WTC11 (cell line): ENCODE results near the gene POC1A. TPM values are rescaled to one million over a fixed set of nuclear protein-coding genes. Genes with fewer than 3 reads are reported as not detected.

Experiments
- ATAC-seq: fragments of 200-7000 bp; cut with Tn5 transposase; 2 replicates; pipeline ENCODE4 v1.10.0; 2021; ENCODE audit warnings: mild to moderate bottlenecking, moderate library complexity
- CTCF ChIA-PET: fragments of 300-600 bp; sonication (Branson Sonifier 250); formaldehyde crosslinking; loops from one replicate; lab custom pipeline; 2021; ENCODE audit warnings: antibody characterized with exemption; lab: Charles Lee
- POLR2A ChIA-PET: fragments of 350-600 bp; sonication (Branson Sonifier 250); formaldehyde crosslinking; loops from one replicate; lab custom pipeline; 2021; ENCODE audit warnings: antibody characterized with exemption; lab: Charles Lee
- DNase-seq: peaks from one replicate; pipeline ENCODE4 v3.0.0; 2021; ENCODE audit warnings: low spot score
- H3K27ac Mint-ChIP-seq: 2 replicates; pipeline ENCODE4 v1.8.0; 2021; ENCODE audit warnings: mixed read lengths
- H3K27me3 Mint-ChIP-seq: 2 replicates; pipeline ENCODE4 v1.8.0; 2021; ENCODE audit warnings: low read depth, mild to moderate bottlenecking, moderate library complexity, mixed read lengths
- H3K36me3 Mint-ChIP-seq: 2 replicates; pipeline ENCODE4 v1.8.0; 2021; ENCODE audit warnings: mixed read lengths
- H3K4me1 Mint-ChIP-seq: 2 replicates; pipeline ENCODE4 v1.8.0; 2022; ENCODE audit warnings: mixed read lengths
- H3K4me3 Mint-ChIP-seq: 2 replicates; pipeline ENCODE4 v1.8.0; 2021; ENCODE audit warnings: mild to moderate bottlenecking, moderate library complexity, mixed read lengths
- H3K9me3 Mint-ChIP-seq: 2 replicates; pipeline ENCODE4 v1.8.0; 2021; ENCODE audit warnings: mixed read lengths
- FOXK1 ChIP-seq: sonication (generic); formaldehyde crosslinking; IDR thresholded peaks from 2 replicates; pipeline ENCODE4 v1.8.0; 2022; ENCODE audit warnings: mild to moderate bottlenecking, moderate library complexity, missing genetic modification reagents
- GRHL2 ChIP-seq: fragments of 250-450 bp; sonication (Bioruptor Pico); IDR thresholded peaks from 2 replicates; pipeline ENCODE4 v1.8.0; 2022; ENCODE audit warnings: mild to moderate bottlenecking, moderate library complexity; ENCODE audit not compliant: insufficient replicate concordance, severe bottlenecking
- NFYB ChIP-seq: sonication (generic); formaldehyde crosslinking; conservative IDR thresholded peaks from 2 replicates; pipeline ENCODE4 v1.8.0; 2022; ENCODE audit warnings: low read depth, missing genetic modification reagents
- NR3C1 ChIP-seq: sonication (generic); formaldehyde crosslinking; conservative IDR thresholded peaks from 2 replicates; pipeline ENCODE4 v1.8.1; 2023; ENCODE audit warnings: low read depth, mild to moderate bottlenecking, missing genetic modification reagents
- SP1 ChIP-seq: sonication (generic); formaldehyde crosslinking; conservative IDR thresholded peaks from 2 replicates; pipeline ENCODE4 v1.8.1; 2022; ENCODE audit warnings: missing genetic modification reagents
- TEAD1 ChIP-seq: sonication (generic); formaldehyde crosslinking; IDR thresholded peaks from 2 replicates; pipeline ENCODE4 v1.8.0; 2022; ENCODE audit warnings: mild to moderate bottlenecking, missing genetic modification reagents
- ZNF232 ChIP-seq: sonication (generic); formaldehyde crosslinking; IDR thresholded peaks from 2 replicates; pipeline ENCODE4 v1.8.0; 2022; ENCODE audit warnings: mild to moderate bottlenecking, missing genetic modification reagents
- total RNA-seq: library from RNA; stranded (reverse); gene quantifications from 3 replicates; pipeline ENCODE4 v1.2.3, GENCODE V29; 2021
- TF ChIP-seq, protein P1 (sequence below): sonication (generic); formaldehyde crosslinking; IDR thresholded peaks from 2 replicates; pipeline ENCODE4 v1.8.0; 2022; ENCODE audit warnings: missing genetic modification reagents
- TF ChIP-seq, protein P2 (sequence below): sonication (generic); formaldehyde crosslinking; IDR thresholded peaks from 2 replicates; pipeline ENCODE4 v1.8.0; 2023; ENCODE audit warnings: mild to moderate bottlenecking, missing genetic modification reagents
- TF ChIP-seq, protein P3 (sequence below): sonication (generic); formaldehyde crosslinking; IDR thresholded peaks from 2 replicates; pipeline ENCODE4 v1.8.1; 2023; ENCODE audit warnings: mild to moderate bottlenecking, missing genetic modification reagents, moderate library complexity
- TF ChIP-seq, protein P4 (sequence below): sonication (generic); formaldehyde crosslinking; conservative IDR thresholded peaks from 2 replicates; pipeline ENCODE4 v1.8.1; 2023; ENCODE audit warnings: mild to moderate bottlenecking, low read depth, missing genetic modification reagents, moderate library complexity
- TF ChIP-seq, protein P5 (sequence below): sonication (generic); formaldehyde crosslinking; IDR thresholded peaks from 2 replicates; pipeline ENCODE4 v1.8.1; 2022; ENCODE audit warnings: mild to moderate bottlenecking, missing genetic modification reagents, moderate library complexity, borderline replicate concordance
- TF ChIP-seq, protein P6 (sequence below): fragments of 250-450 bp; sonication (Bioruptor Pico); IDR thresholded peaks from 2 replicates; pipeline ENCODE4 v1.9.0; 2021; ENCODE audit warnings: mild to moderate bottlenecking

The POC1A gene
- total RNA-seq, 1 experiment from 2014 or later: 31.3 TPM

DNA sequence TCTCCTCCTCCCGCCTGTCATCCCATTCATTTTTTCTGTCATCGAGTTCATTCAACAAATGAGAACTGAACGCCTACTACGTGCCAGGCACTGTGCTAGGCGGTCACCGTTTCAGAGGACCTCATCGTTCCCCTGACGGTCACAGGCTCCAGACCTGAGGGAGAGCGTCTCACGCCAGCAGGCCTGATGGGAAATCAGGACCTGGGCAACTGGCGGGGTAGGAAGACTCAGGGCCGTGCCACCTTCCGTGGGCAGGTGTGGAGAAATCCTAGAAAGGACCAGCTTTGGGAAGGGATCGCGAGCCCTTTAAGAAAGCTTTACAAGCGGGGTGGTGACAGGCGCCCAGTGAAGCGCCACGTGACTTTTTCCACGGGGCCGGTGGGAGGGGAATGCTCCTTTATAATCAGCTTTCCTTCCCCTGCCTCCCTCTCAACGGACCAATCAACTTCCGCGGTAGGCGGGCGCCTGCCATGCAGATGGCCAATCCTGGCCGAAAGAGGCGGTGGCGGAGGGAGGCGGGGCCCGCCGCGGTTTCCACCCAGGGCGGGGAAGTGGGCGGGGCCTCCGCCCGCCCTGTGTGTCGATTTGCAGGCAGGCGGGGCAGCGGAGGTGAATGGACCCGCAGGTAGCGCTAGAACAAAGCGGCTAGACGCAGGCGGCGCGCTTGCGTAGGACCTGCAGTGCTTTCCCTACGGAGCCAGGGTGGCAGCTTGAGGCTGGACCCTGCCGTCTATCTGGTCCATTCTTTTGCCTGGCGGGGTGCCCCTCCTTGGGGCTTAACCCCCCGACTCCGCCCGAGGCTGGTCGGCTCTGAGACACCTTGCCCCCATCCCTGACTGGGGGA lies 97.0 kb downstream of the POC1A start (continued):
- TF ChIP-seq, protein P1, sequence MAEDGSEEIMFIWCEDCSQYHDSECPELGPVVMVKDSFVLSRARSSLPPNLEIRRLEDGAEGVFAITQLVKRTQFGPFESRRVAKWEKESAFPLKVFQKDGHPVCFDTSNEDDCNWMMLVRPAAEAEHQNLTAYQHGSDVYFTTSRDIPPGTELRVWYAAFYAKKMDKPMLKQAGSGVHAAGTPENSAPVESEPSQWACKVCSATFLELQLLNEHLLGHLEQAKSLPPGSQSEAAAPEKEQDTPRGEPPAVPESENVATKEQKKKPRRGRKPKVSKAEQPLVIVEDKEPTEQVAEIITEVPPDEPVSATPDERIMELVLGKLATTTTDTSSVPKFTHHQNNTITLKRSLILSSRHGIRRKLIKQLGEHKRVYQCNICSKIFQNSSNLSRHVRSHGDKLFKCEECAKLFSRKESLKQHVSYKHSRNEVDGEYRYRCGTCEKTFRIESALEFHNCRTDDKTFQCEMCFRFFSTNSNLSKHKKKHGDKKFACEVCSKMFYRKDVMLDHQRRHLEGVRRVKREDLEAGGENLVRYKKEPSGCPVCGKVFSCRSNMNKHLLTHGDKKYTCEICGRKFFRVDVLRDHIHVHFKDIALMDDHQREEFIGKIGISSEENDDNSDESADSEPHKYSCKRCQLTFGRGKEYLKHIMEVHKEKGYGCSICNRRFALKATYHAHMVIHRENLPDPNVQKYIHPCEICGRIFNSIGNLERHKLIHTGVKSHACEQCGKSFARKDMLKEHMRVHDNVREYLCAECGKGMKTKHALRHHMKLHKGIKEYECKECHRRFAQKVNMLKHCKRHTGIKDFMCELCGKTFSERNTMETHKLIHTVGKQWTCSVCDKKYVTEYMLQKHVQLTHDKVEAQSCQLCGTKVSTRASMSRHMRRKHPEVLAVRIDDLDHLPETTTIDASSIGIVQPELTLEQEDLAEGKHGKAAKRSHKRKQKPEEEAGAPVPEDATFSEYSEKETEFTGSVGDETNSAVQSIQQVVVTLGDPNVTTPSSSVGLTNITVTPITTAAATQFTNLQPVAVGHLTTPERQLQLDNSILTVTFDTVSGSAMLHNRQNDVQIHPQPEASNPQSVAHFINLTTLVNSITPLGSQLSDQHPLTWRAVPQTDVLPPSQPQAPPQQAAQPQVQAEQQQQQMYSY (CRISPR knock-in tag): peak; percentile 94
- TF ChIP-seq TEAD1 (CRISPR knock-in tag) (0 out of 2 replicates have a peak, but pooled peaks have one; percentile 33), NFYB (CRISPR knock-in tag) (peak; percentile 86), ZNF232 (CRISPR knock-in tag) (no peak), SP1 (CRISPR knock-in tag) (peak; percentile 92)
- TF ChIP-seq, protein P2, sequence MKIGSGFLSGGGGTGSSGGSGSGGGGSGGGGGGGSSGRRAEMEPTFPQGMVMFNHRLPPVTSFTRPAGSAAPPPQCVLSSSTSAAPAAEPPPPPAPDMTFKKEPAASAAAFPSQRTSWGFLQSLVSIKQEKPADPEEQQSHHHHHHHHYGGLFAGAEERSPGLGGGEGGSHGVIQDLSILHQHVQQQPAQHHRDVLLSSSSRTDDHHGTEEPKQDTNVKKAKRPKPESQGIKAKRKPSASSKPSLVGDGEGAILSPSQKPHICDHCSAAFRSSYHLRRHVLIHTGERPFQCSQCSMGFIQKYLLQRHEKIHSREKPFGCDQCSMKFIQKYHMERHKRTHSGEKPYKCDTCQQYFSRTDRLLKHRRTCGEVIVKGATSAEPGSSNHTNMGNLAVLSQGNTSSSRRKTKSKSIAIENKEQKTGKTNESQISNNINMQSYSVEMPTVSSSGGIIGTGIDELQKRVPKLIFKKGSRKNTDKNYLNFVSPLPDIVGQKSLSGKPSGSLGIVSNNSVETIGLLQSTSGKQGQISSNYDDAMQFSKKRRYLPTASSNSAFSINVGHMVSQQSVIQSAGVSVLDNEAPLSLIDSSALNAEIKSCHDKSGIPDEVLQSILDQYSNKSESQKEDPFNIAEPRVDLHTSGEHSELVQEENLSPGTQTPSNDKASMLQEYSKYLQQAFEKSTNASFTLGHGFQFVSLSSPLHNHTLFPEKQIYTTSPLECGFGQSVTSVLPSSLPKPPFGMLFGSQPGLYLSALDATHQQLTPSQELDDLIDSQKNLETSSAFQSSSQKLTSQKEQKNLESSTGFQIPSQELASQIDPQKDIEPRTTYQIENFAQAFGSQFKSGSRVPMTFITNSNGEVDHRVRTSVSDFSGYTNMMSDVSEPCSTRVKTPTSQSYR (CRISPR knock-in tag): no peak
- TF ChIP-seq, protein P3, sequence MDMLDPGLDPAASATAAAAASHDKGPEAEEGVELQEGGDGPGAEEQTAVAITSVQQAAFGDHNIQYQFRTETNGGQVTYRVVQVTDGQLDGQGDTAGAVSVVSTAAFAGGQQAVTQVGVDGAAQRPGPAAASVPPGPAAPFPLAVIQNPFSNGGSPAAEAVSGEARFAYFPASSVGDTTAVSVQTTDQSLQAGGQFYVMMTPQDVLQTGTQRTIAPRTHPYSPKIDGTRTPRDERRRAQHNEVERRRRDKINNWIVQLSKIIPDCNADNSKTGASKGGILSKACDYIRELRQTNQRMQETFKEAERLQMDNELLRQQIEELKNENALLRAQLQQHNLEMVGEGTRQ: peak; percentile 94

DNA sequence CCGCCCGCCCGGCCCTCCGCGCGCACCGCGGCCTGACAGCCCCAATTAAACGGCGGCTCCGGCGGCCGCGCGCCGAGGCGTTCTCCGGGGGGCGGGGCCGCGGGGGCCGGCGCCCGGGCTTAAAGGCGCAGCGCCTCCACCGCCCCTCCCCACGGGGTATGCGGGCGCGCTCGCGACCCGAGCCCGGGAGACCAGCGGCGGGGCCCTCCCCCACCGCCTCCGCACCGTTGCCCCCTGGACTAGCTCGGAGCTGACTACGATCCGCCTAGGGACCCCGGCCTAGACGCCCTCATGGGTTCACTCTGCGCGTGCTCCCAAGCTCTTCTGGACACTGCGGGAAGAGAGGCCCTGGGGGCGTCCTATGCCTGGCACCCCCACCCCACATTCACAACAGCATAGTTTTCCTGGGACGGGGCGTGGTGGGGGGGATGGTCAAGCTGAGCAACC lies 97.7 kb downstream of the POC1A start, which contains the start of gene DUSP7:
Gene DUSP7, minus strand, starts transcription at position 51 of the 447 bp plus-strand sequence. CDS start 205 bp downstream, outside the sequence.
- peaks cover 30% of the 10 kb centered on the region for H3K4me1 Mint-ChIP-seq
- no peak for TF ChIP-seq GRHL2 (CRISPR knock-in tag)
- no peak for TF ChIP-seq NR3C1 (CRISPR knock-in tag)
- no peak for TF ChIP-seq ZNF232 (CRISPR knock-in tag)
- TF ChIP-seq, protein P4, sequence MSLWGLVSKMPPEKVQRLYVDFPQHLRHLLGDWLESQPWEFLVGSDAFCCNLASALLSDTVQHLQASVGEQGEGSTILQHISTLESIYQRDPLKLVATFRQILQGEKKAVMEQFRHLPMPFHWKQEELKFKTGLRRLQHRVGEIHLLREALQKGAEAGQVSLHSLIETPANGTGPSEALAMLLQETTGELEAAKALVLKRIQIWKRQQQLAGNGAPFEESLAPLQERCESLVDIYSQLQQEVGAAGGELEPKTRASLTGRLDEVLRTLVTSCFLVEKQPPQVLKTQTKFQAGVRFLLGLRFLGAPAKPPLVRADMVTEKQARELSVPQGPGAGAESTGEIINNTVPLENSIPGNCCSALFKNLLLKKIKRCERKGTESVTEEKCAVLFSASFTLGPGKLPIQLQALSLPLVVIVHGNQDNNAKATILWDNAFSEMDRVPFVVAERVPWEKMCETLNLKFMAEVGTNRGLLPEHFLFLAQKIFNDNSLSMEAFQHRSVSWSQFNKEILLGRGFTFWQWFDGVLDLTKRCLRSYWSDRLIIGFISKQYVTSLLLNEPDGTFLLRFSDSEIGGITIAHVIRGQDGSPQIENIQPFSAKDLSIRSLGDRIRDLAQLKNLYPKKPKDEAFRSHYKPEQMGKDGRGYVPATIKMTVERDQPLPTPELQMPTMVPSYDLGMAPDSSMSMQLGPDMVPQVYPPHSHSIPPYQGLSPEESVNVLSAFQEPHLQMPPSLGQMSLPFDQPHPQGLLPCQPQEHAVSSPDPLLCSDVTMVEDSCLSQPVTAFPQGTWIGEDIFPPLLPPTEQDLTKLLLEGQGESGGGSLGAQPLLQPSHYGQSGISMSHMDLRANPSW (CRISPR knock-in tag): no peak
- no peak for TF ChIP-seq FOXK1 (CRISPR knock-in tag)
- TF ChIP-seq, protein P5, sequence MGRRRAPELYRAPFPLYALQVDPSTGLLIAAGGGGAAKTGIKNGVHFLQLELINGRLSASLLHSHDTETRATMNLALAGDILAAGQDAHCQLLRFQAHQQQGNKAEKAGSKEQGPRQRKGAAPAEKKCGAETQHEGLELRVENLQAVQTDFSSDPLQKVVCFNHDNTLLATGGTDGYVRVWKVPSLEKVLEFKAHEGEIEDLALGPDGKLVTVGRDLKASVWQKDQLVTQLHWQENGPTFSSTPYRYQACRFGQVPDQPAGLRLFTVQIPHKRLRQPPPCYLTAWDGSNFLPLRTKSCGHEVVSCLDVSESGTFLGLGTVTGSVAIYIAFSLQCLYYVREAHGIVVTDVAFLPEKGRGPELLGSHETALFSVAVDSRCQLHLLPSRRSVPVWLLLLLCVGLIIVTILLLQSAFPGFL (CRISPR knock-in tag): no peak
- TF ChIP-seq, protein P6, sequence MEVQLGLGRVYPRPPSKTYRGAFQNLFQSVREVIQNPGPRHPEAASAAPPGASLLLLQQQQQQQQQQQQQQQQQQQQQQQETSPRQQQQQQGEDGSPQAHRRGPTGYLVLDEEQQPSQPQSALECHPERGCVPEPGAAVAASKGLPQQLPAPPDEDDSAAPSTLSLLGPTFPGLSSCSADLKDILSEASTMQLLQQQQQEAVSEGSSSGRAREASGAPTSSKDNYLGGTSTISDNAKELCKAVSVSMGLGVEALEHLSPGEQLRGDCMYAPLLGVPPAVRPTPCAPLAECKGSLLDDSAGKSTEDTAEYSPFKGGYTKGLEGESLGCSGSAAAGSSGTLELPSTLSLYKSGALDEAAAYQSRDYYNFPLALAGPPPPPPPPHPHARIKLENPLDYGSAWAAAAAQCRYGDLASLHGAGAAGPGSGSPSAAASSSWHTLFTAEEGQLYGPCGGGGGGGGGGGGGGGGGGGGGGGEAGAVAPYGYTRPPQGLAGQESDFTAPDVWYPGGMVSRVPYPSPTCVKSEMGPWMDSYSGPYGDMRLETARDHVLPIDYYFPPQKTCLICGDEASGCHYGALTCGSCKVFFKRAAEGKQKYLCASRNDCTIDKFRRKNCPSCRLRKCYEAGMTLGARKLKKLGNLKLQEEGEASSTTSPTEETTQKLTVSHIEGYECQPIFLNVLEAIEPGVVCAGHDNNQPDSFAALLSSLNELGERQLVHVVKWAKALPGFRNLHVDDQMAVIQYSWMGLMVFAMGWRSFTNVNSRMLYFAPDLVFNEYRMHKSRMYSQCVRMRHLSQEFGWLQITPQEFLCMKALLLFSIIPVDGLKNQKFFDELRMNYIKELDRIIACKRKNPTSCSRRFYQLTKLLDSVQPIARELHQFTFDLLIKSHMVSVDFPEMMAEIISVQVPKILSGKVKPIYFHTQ: no peak
- TF ChIP-seq, all 79 proteins: peak for 0
- ChIA-PET CTCF (interaction anchor here (0.7 to 8.3 kb wide), 37 partner anchors 9 to 182 kb away, joined by 3 to 382 read pairs (median 6); partner anchors contain the start of genes ABHD14B, ACY1, POC1A and RPL29), POLR2A (interaction anchor here (0.7 to 2.3 kb wide), 11 partner anchors 9 to 306 kb away, joined by 3 to 10 read pairs (median 4); partner anchors contain the start of genes POC1A and WDR82)
- peak; percentile 64 for DNase-seq
- Mint-ChIP-seq H3K27me3 (peaks cover 21% of the 10 kb centered on the region), H3K9me3 (no peaks in the 10 kb centered on the region), H3K27ac (peak within 1 kb of the TSS; percentile 94), H3K4me3 (peak within 1 kb of the TSS; percentile 84), H3K36me3 (peaks cover 11% of the 10 kb centered on the region; the same call in 1 of the 2 replicates)
- ATAC-seq: peak; percentile 1
